ENCODE results near the gene WDFY2.

DNA sequence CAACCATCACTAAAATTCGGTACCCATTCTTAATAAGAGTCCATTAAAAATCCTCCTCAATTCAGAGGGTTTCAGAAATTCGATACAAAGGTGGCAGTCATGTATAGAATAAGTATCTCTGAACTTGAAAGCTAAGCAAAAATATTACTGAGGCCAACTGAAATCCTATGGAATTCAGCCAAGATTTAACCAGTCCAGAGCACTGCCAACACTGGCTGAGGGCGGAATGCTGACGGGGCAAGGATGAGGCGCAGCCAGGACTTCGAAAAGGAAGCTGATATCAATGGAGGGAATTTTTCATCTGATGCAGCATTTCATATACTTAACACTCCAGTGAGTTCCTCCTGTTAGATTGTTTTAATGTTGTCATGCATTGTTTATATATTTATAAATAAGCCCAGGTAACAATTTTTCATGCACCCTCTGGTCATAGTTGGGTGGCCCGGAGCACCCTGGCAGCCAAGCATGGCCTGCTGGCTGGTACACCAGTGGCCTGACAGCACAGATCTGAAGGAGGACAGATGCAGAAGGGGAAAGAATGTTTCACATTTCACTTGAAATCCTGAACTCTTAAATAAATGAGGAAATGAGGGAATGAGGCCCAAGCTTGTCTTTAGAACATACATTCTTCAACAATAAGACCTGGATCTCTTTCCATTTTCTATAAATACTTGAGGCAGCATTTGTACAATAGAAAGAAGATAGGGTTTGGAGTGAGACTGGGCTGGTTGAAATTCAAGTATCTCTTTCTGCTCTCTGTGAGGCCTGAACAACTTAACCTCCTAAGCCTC lies 41.5 kb downstream of the WDFY2 start:
- TF ChIP-seq, protein P1, sequence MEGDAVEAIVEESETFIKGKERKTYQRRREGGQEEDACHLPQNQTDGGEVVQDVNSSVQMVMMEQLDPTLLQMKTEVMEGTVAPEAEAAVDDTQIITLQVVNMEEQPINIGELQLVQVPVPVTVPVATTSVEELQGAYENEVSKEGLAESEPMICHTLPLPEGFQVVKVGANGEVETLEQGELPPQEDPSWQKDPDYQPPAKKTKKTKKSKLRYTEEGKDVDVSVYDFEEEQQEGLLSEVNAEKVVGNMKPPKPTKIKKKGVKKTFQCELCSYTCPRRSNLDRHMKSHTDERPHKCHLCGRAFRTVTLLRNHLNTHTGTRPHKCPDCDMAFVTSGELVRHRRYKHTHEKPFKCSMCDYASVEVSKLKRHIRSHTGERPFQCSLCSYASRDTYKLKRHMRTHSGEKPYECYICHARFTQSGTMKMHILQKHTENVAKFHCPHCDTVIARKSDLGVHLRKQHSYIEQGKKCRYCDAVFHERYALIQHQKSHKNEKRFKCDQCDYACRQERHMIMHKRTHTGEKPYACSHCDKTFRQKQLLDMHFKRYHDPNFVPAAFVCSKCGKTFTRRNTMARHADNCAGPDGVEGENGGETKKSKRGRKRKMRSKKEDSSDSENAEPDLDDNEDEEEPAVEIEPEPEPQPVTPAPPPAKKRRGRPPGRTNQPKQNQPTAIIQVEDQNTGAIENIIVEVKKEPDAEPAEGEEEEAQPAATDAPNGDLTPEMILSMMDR (IDR thresholded peaks at IDR 0.05; ENCODE audit: low read depth, low read length), result no peak
- TF ChIP-seq EZH2phosphoT487 (IDR thresholded peaks at IDR 0.05; ENCODE audit: low read depth), result no peak
